ENCODE results near the gene SMAD7.

The SMAD7 gene, protein sequence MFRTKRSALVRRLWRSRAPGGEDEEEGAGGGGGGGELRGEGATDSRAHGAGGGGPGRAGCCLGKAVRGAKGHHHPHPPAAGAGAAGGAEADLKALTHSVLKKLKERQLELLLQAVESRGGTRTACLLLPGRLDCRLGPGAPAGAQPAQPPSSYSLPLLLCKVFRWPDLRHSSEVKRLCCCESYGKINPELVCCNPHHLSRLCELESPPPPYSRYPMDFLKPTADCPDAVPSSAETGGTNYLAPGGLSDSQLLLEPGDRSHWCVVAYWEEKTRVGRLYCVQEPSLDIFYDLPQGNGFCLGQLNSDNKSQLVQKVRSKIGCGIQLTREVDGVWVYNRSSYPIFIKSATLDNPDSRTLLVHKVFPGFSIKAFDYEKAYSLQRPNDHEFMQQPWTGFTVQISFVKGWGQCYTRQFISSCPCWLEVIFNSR

DNA sequence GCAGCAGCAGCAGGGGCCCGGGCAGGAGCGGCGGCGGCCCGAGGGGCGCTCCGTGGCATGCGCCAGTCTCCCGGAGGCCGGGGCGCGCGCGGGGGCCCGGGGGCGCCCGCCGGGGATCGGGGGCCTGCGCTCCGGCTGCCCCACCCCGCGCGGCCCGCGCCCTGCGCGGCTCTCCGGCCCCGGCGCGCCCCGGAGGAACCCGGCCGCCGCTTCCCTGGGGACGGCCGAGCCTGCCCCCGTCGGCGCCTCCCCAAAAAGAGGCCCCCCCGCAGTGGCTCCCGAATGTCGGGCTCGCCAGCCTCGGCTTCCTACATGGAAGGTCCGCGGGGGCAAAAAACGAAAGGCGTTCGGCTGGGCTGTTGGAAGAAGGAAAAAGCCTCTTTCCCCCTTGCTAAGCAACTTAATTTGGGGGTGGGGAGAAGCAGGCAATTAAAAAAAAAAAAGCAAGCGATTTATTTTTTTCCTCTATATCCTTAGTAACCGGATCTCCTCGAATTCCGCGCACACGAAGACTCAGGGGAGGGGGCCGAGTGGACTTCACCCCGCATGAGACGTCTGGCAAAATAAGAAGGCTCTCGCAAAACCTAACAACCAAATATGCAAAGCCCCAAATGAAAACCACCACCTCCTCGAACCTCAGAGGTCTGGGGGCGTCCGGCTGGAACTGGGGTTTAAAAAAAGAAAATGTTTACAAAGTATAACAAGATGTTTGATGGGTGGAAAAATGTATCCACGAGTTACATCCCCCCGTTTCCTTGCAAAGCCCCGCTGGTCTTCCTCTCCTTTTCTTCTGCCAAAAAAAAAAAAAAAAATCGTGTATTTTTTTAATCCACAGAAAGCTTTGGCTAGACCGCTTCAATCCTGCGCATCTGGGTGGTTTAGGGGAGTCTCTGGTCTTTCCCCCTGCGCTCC is at the start of gene SMAD7:
TSS of gene SMAD7 (minus strand) at position 430 of the 912 bp plus-strand sequence. CDS start 541 bp downstream, outside the sequence.
- DNase-seq = no peak

GRCh38 chr18:48999569-48999968 is 48.8 kb upstream of the SMAD7 start:
- DNase-seq = no peak

GRCh38 chr18:48997985-48998831 is 47.4 kb upstream of the SMAD7 start:
- DNase-seq = no peak

- DNase-seq = no peak
Observed at GRCh38 chr18:48997681-48997984, 46.9 kb upstream of the SMAD7 start.

DNA sequence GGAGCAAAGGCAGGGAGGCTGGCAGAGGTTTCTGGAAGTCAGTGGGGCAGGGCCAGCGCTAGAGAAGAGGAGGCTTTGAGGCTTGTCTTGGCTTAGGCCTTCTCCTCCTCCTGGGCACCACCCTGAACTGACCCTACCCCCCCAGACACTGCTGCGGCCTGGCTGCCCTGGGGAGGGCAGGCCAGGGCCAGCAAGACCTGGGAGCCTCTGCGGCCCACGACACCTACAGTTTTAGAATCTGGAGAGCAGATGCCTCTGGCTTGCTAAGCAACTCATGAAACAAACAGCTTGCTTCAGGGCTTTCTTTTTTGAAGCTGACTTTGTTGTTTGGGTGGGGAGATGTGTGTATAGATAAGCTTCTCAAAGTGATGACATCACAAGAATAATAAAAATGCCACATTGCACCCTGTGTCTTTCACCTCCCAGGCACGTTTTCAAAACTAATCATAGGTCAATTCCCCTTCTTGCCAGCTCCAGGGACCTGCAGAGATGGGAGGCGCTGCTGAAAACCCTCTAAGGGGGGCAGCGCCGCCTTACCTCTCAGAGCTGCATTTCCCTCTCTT is 46.2 kb upstream of the SMAD7 start:
- DNase-seq = no peak

GRCh38 chr18:48996041-48996440 is 45.3 kb upstream of the SMAD7 start:
- no peak for DNase-seq

- DNase-seq = no peak
Observed at GRCh38 chr18:48994926-48995835, 44.4 kb upstream of the SMAD7 start.

GRCh38 chr18:48994044-48994651 is 43.4 kb upstream of the SMAD7 start:
- no peak for DNase-seq

DNA sequence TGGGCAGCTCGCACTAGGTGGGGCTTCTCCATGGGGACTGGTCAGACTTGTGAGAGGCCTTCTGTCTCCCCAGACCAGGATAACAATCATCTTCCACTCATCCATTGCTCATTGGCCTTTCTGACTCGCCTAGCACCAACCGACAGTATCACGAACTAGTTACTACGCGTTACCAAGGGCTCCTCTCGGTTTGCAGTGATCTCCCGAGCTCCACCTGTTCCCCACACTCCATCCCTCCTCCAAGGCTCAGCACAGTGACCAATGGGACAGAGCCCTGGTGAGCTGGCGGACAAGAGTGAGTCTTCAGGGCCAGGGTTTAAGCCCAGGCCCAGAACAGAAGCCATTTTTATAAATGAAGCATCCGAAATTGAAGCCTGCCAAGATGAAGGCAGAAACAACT is 42.8 kb upstream of the SMAD7 start:
- no peak for DNase-seq

DNA sequence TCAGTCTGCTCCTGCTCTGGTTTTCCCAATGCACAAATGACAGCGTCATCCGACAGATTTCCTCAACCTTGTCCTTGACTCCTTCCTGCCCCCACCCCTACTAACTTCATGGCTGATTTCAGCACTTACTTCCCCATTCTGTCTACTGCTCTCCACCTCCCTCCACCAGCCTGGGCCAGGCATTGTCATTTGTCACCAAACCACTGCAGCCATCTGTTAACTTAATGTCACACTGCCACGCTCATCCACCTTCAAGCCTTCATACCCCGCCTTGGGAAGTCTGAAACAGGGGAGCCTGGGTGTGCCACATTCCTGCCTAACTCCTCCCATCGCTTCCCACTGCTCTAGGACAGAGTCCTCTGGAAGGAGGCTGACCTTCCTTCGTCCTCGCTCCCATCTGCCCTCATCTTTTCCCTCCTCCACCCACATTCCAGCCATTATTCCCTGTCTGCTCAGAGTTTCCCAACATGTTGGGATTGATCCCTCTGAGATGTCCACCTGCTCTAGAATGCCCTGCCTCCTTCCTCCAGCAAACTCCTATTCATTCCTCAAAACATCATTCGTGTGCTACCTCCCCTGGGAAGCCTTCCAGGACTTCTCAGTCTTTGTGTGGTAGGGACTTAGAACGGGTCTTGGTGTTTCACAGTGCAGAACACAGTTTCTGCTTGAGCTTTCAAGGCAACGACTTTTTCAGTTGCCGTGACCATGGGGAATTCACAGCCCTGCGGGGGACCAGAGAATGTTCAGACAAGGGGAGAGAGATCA is 42.2 kb upstream of the SMAD7 start:
- DNase-seq = no peak

DNA sequence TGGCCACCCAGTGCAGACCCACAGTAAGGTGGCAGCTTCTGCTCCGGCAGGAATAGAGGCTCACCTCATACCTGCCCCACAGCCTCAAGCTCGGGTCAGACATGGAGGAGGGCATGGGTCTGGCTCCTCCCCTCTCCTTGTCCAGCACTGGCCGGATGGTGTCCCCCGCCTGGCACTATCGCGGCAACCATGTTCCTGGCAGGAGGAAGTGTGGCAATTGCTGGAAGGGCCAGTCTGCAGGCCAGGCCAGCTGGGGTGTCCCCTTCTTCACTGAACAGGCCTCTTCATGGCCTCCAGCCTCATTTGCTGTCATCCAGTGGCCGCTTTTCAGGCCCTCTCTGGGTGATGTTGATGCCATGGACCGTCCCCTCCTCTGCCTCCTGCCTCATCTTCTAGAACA is 41.4 kb upstream of the SMAD7 start:
- no peak for DNase-seq

DNA sequence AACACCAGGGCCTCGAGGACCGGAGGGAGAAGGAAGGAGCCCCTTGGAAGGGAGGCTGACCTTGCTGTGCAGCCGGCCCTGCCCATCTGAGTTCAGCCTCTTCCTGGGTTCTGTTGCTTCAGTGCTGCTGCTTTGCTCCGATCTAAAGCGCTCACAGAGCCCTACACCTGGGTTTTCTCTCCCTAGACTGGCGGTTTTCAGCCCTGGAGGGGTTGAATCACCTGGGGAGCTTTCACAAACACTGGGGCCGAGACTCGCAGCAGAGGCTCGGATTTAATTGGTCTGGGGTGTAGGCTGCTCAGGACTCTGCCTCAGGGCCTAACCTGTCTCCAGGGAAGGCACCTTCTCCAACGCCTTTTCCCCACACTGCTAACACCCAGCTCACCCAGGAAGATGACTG is 40.9 kb upstream of the SMAD7 start:
- no peak for DNase-seq

GRCh38 chr18:48991319-48991660 is 40.5 kb upstream of the SMAD7 start:
- no peak for DNase-seq

GRCh38 chr18:48990481-48991318 is 39.9 kb upstream of the SMAD7 start:
- DNase-seq = no peak

GRCh38 chr18:48989304-48990303 is 38.8 kb upstream of the SMAD7 start:
- DNase-seq = no peak

- no peak for DNase-seq
Observed at GRCh38 chr18:48988508-48989303, 37.9 kb upstream of the SMAD7 start.

DNA sequence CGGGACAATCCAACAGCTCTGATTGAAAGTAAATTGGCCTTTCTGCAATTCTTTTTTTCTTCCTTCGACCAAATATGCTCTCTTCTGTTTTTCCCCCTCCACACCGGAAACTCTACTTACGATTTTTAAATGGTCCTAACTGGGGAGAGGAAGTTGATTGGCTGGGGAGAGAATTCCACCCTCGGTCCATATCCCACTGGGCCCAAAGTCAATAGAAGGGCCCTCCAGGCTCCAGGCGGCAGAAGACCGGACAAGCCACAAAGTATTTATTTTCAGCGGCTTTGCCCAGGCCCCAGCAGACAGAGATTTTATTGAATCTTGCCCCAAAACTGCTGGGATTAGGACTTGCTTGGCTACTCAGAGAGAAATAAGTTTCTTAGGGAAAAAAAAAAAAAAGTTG is 37.1 kb upstream of the SMAD7 start:
- no peak for DNase-seq

Data from activated naive CD4-positive, alpha-beta T cell (primary cell).